ENCODE results near the gene IFNA2.

IFNA2 gene

GRCh38 chr9:21340735-21341134, 44.5 kb downstream of the IFNA2 start:
- H3K4me1 ChIP-seq (ENCODE audit: control insufficient read depth in 2 of 2, insufficient read depth in 2 of 2, low read length in 2 of 2): no peaks in the 10 kb centered on the region
- no peak overlapping the region for H3K4me3 ChIP-seq (ENCODE audit: low read length in 2 of 2)
- H3K9me3 ChIP-seq (ENCODE audit: control insufficient read depth in 2 of 2, low read length in 2 of 2): no peaks in the 10 kb centered on the region
- H3K9ac ChIP-seq (ENCODE audit: low read depth in 1 of 2, low read length in 2 of 2): no peak overlapping the region
- no peaks in the 10 kb centered on the region for H3K36me3 ChIP-seq (ENCODE audit: control insufficient read depth in 2 of 2, insufficient read depth in 2 of 2, low read length in 2 of 2)
- no peaks in the 10 kb centered on the region for H3K27me3 ChIP-seq (ENCODE audit: control insufficient read depth in 2 of 2, insufficient read depth in 2 of 2, low read length in 2 of 2)
- no peak overlapping the region for H3K27ac ChIP-seq (ENCODE audit: low read depth in 2 of 2, low read length in 2 of 2)

- H3K4me3 ChIP-seq (ENCODE audit: low read length in 2 of 2): no peak overlapping the region
- peaks cover 0 to 9% of the 10 kb centered on the region in 2 donors for H3K36me3 ChIP-seq (ENCODE audit: control insufficient read depth in 2 of 2, insufficient read depth in 2 of 2, low read length in 2 of 2)
Observed at GRCh38 chr9:21336457-21336856, 48.7 kb downstream of the IFNA2 start.

GRCh38 chr9:21334701-21335632, 50.2 kb downstream of the IFNA2 start, which contains the start of gene KLHL9:
Gene KLHL9, minus strand, starts transcription at chr9:21335404. Its CDS starts 545 bp downstream, at chr9:21334859.
- Histone ChIP-seq H3K27me3 (ENCODE audit: control insufficient read depth in 2 of 2, insufficient read depth in 2 of 2, low read length in 2 of 2) (no peaks in the 10 kb centered on the region), H3K4me3 (ENCODE audit: low read length in 2 of 2) (peak within 1 kb of the TSS; percentile 90 to 99), H3K36me3 (ENCODE audit: control insufficient read depth in 2 of 2, insufficient read depth in 2 of 2, low read length in 2 of 2) (peaks cover 0 to 9% of the 10 kb centered on the region in 2 donors), H3K27ac (ENCODE audit: low read depth in 2 of 2, low read length in 2 of 2) (peak within 1 kb of the TSS; percentile 92 to 94), H3K4me1 (ENCODE audit: control insufficient read depth in 2 of 2, insufficient read depth in 2 of 2, low read length in 2 of 2) (peaks cover 9 to 21% of the 10 kb centered on the region in 2 donors), H3K9ac (ENCODE audit: low read depth in 1 of 2, low read length in 2 of 2) (peak within 1 kb of the TSS; percentile 95 to 99), H3K9me3 (ENCODE audit: control insufficient read depth in 2 of 2, low read length in 2 of 2) (no peaks in the 10 kb centered on the region)

More at GRCh38 chr9:21336457-21336856, 48.7 kb downstream of the IFNA2 start:
- Histone ChIP-seq H3K9me3 (ENCODE audit: control insufficient read depth in 2 of 2, low read length in 2 of 2) (no peaks in the 10 kb centered on the region), H3K4me1 (ENCODE audit: control insufficient read depth in 2 of 2, insufficient read depth in 2 of 2, low read length in 2 of 2) (peaks cover 9 to 20% of the 10 kb centered on the region in 2 donors), H3K27me3 (ENCODE audit: control insufficient read depth in 2 of 2, insufficient read depth in 2 of 2, low read length in 2 of 2) (no peaks in the 10 kb centered on the region), H3K27ac (ENCODE audit: low read depth in 2 of 2, low read length in 2 of 2) (no peak overlapping the region), H3K9ac (ENCODE audit: low read depth in 1 of 2, low read length in 2 of 2) (no peak overlapping the region)
